K562 (cell line): ENCODE data around the gene ERF. TPM values are rescaled to one million over a fixed set of nuclear protein-coding genes. Genes with fewer than 3 reads are reported as not detected.

Source experiments
- CEBPB ChIP-seq: fragments of 450-650 bp; IDR thresholded peaks from 2 replicates; pipeline ENCODE4 v1.6.1; 2016; ENCODE audit warnings: missing genetic modification characterization, missing compliant biosample characterization
- HBP1 ChIP-seq: fragments of 450-650 bp; formaldehyde crosslinking; IDR thresholded peaks from 2 replicates; pipeline ENCODE4 v1.4.0; 2022; ENCODE audit warnings: missing genetic modification characterization
- MYNN ChIP-seq, 2 experiments: sonication (generic); formaldehyde crosslinking in 1 of 2; IDR thresholded peaks; 2 replicates each; pipeline versions ENCODE4 v1.5.0 to v1.6.1; 2016 to 2020; ENCODE audit warnings: antibody characterized with exemption in 1 of 2, missing genetic modification reagents in 1 of 2
- NBN ChIP-seq: fragments of 450-650 bp; IDR thresholded peaks from 2 replicates; pipeline ENCODE4 v1.6.1; 2016; ENCODE audit warnings: low read depth, mild to moderate bottlenecking
- NCOA1 ChIP-seq: fragments of 450-650 bp; IDR thresholded peaks from 2 replicates; pipeline ENCODE4 v1.6.1; 2016; ENCODE audit warnings: low read depth
- NCOA6 ChIP-seq: fragments of 450-650 bp; IDR thresholded peaks from 2 replicates; pipeline ENCODE4 v1.6.1; 2017; ENCODE audit warnings: mild to moderate bottlenecking
- NKRF ChIP-seq: fragments of 450-650 bp; IDR thresholded peaks from 2 replicates; pipeline ENCODE4 v1.6.1; 2016; ENCODE audit warnings: borderline replicate concordance
- NRF1 ChIP-seq, 2 experiments: fragments of 450-650 bp; IDR thresholded peaks in 1 of 2; conservative IDR thresholded peaks in 1 of 2; 2 replicates each; pipeline ENCODE4 v1.6.1; 2014; ENCODE audit warnings: mild to moderate bottlenecking in 2 of 2
- PHB ChIP-seq: fragments of 250-450 bp; sonication (Bioruptor Pico); IDR thresholded peaks from 2 replicates; pipeline ENCODE4 v1.5.0; 2021
- POLR2AphosphoS5 ChIP-seq: IDR thresholded peaks from 2 replicates; pipeline ENCODE4 v1.6.1; 2011; ENCODE audit warnings: mild to moderate bottlenecking, low read depth, low read length, moderate library complexity; ENCODE audit not compliant: control insufficient read depth, insufficient read depth
- PPARD ChIP-seq: fragments of 250-450 bp; sonication (Bioruptor Pico); IDR thresholded peaks from 2 replicates; pipeline ENCODE4 v1.8.0; 2022; ENCODE audit warnings: inconsistent platforms, mild to moderate bottlenecking, moderate library complexity
- RB1 ChIP-seq: fragments of 450-650 bp; IDR thresholded peaks from 2 replicates; pipeline ENCODE4 v1.6.1; 2017; ENCODE audit warnings: low read depth, mild to moderate bottlenecking
- RNF2 ChIP-seq: sonication (generic); IDR thresholded peaks from 2 replicates; pipeline ENCODE4 v1.6.1; 2016
- SIX5 ChIP-seq, 2 experiments: IDR thresholded peaks; 2 replicates each; pipeline ENCODE4 v1.6.1; 2011; ENCODE audit warnings: low read length in 2 of 2, borderline replicate concordance in 1 of 2, low read depth in 1 of 2, mild to moderate bottlenecking in 1 of 2, moderate library complexity in 1 of 2; ENCODE audit not compliant: insufficient read depth in 1 of 2
- SMARCB1 ChIP-seq: IDR thresholded peaks from 2 replicates; pipeline ENCODE4 v1.6.1; 2011; ENCODE audit warnings: improper control_type of control experiment, low read depth; ENCODE audit not compliant: insufficient read length
- SMARCE1 ChIP-seq: fragments of 450-650 bp; IDR thresholded peaks from 2 replicates; pipeline ENCODE4 v1.7.1; 2016; ENCODE audit warnings: mild to moderate bottlenecking
- SP1 ChIP-seq: sonication (generic); formaldehyde crosslinking; IDR thresholded peaks from 2 replicates; pipeline ENCODE4 v1.8.1; 2022; ENCODE audit warnings: mild to moderate bottlenecking, missing genetic modification reagents
- TAF9B ChIP-seq: fragments of 450-650 bp; IDR thresholded peaks from 2 replicates; pipeline ENCODE4 v1.6.1; 2018; ENCODE audit warnings: mild to moderate bottlenecking; ENCODE audit not compliant: partially characterized antibody
- TAL1 ChIP-seq: fragments of 450-650 bp; IDR thresholded peaks from 2 replicates; pipeline ENCODE4 v1.6.1; 2016; ENCODE audit warnings: mild to moderate bottlenecking
- ZKSCAN3 ChIP-seq: fragments of 250-450 bp; sonication (Bioruptor Pico); IDR thresholded peaks from 2 replicates; pipeline ENCODE4 v1.4.0; 2020
- ZNF311 ChIP-seq: fragments of 250-450 bp; sonication (Bioruptor Pico); IDR thresholded peaks from 2 replicates; pipeline ENCODE4 v1.4.0; 2020; ENCODE audit warnings: mild to moderate bottlenecking, moderate library complexity
- ZNF766 ChIP-seq: fragments of 200-800 bp; sonication (Bioruptor generic); conservative IDR thresholded peaks from 2 replicates; pipeline ENCODE4 v1.6.1; 2016; ENCODE audit warnings: missing genetic modification characterization, missing compliant biosample characterization
- polyA plus RNA-seq, 8 experiments: library from polyadenylated mRNA; depleted of rRNA in 4 of 8; stranded (reverse) in 5 of 8; unstranded in 3 of 8; fragments of >200 nt; fragmentation: Nextera tagmentation in 2 of 8; fragmentation: Illumina TruSeq in 1 of 8; extraction: Ambion mirVana in 2 of 8; extraction: Trizol in 1 of 8; gene quantifications; 2 replicates each; pipeline versions ENCODE4 v1.2.1 to v1.2.3, GENCODE V29; 2011 to 2014; ENCODE audit warnings: inconsistent platforms in 1 of 8, missing spikeins in 1 of 8
- total RNA-seq, 7 experiments: library from RNA; depleted of rRNA in 6 of 7; stranded (reverse); fragments of >200 nt in 6 of 7; fragmentation: Illumina TruSeq in 2 of 7; extraction: Trizol in 2 of 7; gene quantifications; 2 replicates each; pipeline versions ENCODE4 v1.2.1 to v1.2.3, GENCODE V29; 2011 to 2021; ENCODE audit warnings: low replicate concordance in 1 of 7

The ERF gene
- total and polyA plus RNA-seq, 9 of the 15 experiments (the other 6 are each of a cell fraction or from before 2014, with no cell fraction given) = 0.03 to 75.4 (median 27.0) TPM

DNA sequence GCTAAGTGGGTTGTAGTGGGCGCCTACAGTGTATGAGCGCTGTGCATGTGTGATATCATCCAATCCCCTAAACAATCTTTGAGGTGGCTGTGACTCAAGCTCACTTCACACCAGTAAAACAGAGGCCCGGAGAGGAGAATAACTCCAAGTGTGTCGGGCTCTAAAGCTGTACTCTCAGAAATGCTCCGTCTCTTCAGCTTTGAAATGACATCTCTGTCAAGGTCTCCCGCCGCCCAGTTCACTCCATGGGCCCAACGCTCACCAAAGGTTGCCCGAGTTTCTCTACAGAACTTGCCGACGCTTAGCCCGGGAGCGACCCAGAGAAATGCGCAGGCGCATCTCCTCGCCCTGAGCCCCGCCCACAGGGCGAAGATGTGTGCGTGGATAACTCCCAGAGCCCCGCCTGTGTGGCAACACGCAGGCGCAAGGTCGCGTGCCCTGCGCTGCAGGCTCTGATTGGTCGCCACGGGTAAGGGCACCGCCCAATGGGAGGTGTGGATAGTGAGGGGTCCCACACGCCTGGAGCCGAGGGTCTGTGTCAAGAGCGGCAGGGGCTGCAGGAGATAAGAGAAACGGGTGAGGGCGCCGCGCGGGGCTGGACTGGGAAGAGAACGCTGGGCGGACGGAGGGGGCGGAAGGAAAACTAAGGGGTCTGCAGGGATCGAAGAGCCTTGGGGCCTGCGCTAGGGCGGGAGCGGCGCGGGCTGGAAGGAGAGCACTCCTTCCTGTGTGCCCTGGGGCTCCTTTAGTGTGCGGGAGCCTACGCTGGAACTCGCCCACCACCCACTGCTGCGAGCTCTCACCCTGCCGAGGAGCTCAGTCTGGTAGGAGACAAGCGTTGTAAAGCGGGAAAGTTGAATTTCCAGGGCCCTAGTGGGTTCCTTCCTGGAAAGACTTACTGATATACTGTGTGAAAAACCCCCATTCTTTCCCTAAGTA, 34.8 kb downstream of the ERF start, which contains the start of gene ZNF526 (continued):
- 0 out of 2 replicates have a peak, but pooled peaks have one; percentile 38 for TF ChIP-seq HBP1
- TF ChIP-seq PHB (CRISPR knock-in tag) = no peak
- TF ChIP-seq NBN = peak; percentile 39; the same call in 1 of the 2 replicates
- peak; percentile 32 for TF ChIP-seq RB1
- TF ChIP-seq SMARCE1 = 0 out of 2 replicates have a peak, but pooled peaks have one; percentile 4
- no peak for TF ChIP-seq ZKSCAN3
- TF ChIP-seq TAL1 = no peak
- TF ChIP-seq SIX5 (IDR thresholded peaks at IDR 0.05; ENCODE audit: borderline replicate concordance in 1 of 2, insufficient read depth in 1 of 2, low read depth in 1 of 2, low read length in 2 of 2) = 0 out of 4 replicates have a peak, but pooled peaks of 1 of the 2 experiments have one; percentile 6
- TF ChIP-seq NKRF = peak; percentile 92
- no peak for TF ChIP-seq SMARCB1
- peak; percentile 82 for TF ChIP-seq TAF9B
- peak; percentile 87 for TF ChIP-seq SP1 (CRISPR knock-in tag)
- no peak for TF ChIP-seq PPARD
- no peak for TF ChIP-seq RNF2
- TF ChIP-seq CEBPB (tag) = 0 out of 2 replicates have a peak, but pooled peaks have one; percentile 5
- no peak for TF ChIP-seq NCOA6
- TF ChIP-seq ZNF311 (CRISPR knock-in tag) = no peak
- TF ChIP-seq NCOA1 = peak; percentile 35; the same call in 1 of the 2 replicates
- TF ChIP-seq MYNN (IDR thresholded peaks at IDR 0.05) = 0 out of 2 replicates have a peak, but pooled peaks have one; percentile 9
- no peak for TF ChIP-seq MYNN (CRISPR knock-in tag; IDR thresholded peaks at IDR 0.05)
- peak; percentile 99 for TF ChIP-seq NRF1 (conservative IDR thresholded peaks at IDR 0.05 in 1 of 2, IDR thresholded peaks at IDR 0.05 in 1 of 2)
- no peak for TF ChIP-seq ZNF766 (CRISPR knock-in tag)
- TF ChIP-seq POLR2AphosphoS5 = peak; percentile 79; the same call in 1 of the 2 replicates
